ENCODE results near the gene NOC4L. TPM values are rescaled to one million over a fixed set of nuclear protein-coding genes. Genes with fewer than 3 reads are reported as not detected.

NOC4L gene
- total and polyA plus RNA-seq, 12 donors: 7.4 to 22.2 (median 9.5) TPM

GRCh38 chr12:132123970-132124765, 20.1 kb upstream of the NOC4L start:
- WGBS, 2 donors: 92 to 97% methylated on average over 12 of the region's 12 CpGs
- H3K4me3 ChIP-seq: no peak overlapping the region
- DNase-seq (no peak), ATAC-seq (no peak)
- intact Hi-C loops (cut with DNase I): no loop called here
- peaks cover 0 to 12% (median 7%) of the 10 kb centered on the region in 11 donors for H3K9me3 ChIP-seq
- H3K27me3 ChIP-seq: no peaks in the 10 kb centered on the region
- peaks cover 0 to 96% (median 50%) of the 10 kb centered on the region in 9 donors for H3K36me3 ChIP-seq
- TF ChIP-seq CTCF (IDR thresholded peaks at IDR 0.05): no peak
- H3K27ac ChIP-seq: no peak overlapping the region
- no peaks in the 10 kb centered on the region for H3K4me1 ChIP-seq

GRCh38 chr12:132124766-132125425, 19.4 kb upstream of the NOC4L start:
- no peak for TF ChIP-seq CTCF (IDR thresholded peaks at IDR 0.05)
- WGBS, 2 donors: 85 to 96% methylated on average over 19 of the region's 19 CpGs
- Histone ChIP-seq H3K36me3 (peaks cover 0 to 98% (median 47%) of the 10 kb centered on the region in 9 donors), H3K4me1 (no peaks in the 10 kb centered on the region), H3K27me3 (no peaks in the 10 kb centered on the region), H3K27ac (no peak overlapping the region), H3K9me3 (peaks cover 0 to 12% (median 7%) of the 10 kb centered on the region in 11 donors), H3K4me3 (no peak overlapping the region)
- DNase-seq: no peak
- peak in 1 of 8 donors; percentile 33 for ATAC-seq
- intact Hi-C loops (cut with DNase I): no loop called here

GRCh38 chr12:132125736-132126135, 18.5 kb upstream of the NOC4L start:
- H3K4me3 ChIP-seq: no peak overlapping the region
- peaks cover 0 to 12% (median 7%) of the 10 kb centered on the region in 11 donors for H3K9me3 ChIP-seq
- WGBS, 2 donors: 97 to 98% methylated on average over 12 of the region's 12 CpGs
- intact Hi-C loops (cut with DNase I): no loop called here
- H3K4me1 ChIP-seq: no peaks in the 10 kb centered on the region
- no peak overlapping the region for H3K27ac ChIP-seq
- no peaks in the 10 kb centered on the region for H3K27me3 ChIP-seq
- TF ChIP-seq CTCF (IDR thresholded peaks at IDR 0.05): no peak
- ATAC-seq (no peak), DNase-seq (no peak)
- peaks cover 0 to 90% (median 47%) of the 10 kb centered on the region in 9 donors for H3K36me3 ChIP-seq

- ATAC-seq: no peak
- peaks cover 0 to 12% (median 7%) of the 10 kb centered on the region in 11 donors for H3K9me3 ChIP-seq
Measured at GRCh38 chr12:132127041-132127440, 17.2 kb upstream of the NOC4L start.

More at GRCh38 chr12:132127041-132127440, 17.2 kb upstream of the NOC4L start:
- Histone ChIP-seq H3K4me3 (no peak overlapping the region), H3K27me3 (no peaks in the 10 kb centered on the region), H3K4me1 (no peaks in the 10 kb centered on the region), H3K36me3 (peaks cover 0 to 77% (median 38%) of the 10 kb centered on the region in 9 donors), H3K27ac (no peak overlapping the region)
- 98 to 100% methylated on average over 8 of the region's 8 CpGs for WGBS, 2 donors
- no peak for TF ChIP-seq CTCF (IDR thresholded peaks at IDR 0.05)
- intact Hi-C loops (cut with DNase I): no loop called here
- DNase-seq: no peak
